Suppressor macrophage treated with lipopolysaccharide for 1 hour (primary cell): ENCODE measurements around the gene DDAH2.
A peak's percentile ranks its signal among the peaks of the same experiment; 100 is the strongest.

Experiments
- DNase-seq, 3 donors: peaks; one replicate each; pipeline ENCODE4 v3.0.0-alpha.2; 2020 to 2022

The DDAH2 gene

DNA sequence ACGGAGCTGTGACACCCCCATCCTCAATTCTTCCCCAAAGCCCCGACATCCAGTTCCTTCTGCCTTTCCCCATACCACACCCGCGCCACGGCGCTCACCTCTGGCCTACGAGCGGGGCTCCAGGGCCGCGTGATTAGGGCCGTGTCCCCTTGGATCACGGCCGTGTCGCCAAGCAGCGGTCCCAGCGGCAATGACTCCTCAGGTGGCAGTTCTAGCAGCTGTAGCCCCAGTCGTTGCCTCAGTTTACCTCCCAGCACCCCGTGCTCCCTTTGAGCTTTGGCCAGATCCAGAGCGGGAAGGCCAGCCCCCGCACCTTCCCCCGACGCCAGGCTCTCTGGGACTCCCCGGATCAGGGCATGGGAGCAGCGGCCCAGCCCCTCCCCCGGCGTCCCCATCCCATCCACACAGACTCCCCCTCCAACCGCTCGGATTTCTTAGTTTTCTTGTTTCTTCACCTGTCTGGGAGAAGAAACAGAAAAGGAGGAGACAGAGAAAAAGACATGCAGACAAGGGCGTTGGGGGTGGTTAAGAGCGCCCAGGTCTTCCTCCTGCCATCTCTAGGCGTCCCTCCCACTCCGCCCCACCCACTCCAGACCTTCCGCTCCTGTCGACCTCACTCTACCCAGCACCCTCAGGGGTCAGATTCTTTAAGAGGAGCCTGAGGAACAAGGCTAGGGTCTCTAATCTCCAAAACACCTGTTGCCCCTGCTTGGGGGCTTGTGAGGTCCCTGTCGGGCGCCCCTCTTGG lies at the start of gene DDAH2:
Gene DDAH2, minus strand, starts transcription at position 533 of the 748 bp plus-strand sequence. Its CDS starts 138 bp downstream, at position 395.
- no peak for DNase-seq

DNA sequence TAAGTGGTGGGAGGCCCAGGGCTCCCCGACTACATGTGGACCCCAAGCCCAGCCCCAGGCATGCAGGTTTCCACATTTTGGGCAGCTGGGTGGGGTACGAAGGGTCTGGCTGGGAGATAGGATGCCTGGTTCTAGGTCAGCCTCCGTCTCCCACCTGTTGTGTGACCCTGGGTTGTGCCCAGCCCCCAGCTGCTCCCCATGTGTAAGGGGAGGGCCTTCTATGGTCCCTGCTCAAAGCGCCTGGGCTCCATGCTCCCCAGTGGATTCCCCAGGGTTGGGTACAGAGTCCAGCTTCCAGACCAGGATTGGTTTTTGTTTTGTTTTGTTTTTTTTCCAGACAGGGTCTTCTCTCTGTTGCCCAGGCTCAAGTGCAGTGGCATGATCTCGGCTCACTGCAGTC lies 49.1 kb upstream of the DDAH2 start:
- no peak for DNase-seq

GRCh38 chr6:31777667-31778050 lies 48.6 kb upstream of the DDAH2 start:
- no peak for DNase-seq

DNA sequence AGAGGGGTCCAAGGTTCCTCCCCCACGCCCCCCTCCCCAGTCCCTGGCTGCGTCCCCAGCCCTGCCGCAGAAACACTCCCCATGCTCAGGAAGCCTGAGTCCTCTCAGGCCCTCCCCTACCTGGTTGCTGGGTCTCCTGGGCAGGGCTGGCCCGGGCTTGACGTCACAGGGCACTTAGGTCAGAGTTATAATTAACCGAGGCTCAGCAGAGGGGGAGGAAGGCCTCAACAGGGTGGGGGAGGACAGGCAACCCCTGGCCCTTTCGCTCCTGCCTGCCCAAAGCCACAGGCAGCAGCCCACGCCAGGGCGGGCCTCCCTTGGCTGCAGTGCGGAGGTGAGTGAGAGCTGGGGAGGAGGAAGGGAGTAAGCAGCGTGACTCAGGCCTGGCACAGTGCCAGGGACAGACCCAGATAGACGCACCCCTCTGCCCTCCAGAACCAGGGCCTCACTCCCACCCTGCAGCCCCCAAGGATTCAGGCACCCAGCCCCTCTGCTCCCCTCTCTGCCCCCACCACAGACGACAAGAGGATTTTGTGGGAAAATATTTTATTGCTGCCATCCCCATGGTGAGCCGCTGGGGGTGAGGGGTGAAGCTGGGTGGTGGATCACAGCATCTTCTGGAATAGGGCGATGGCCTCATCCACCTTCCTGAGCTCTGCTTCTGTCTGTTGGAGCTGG lies 48.0 kb upstream of the DDAH2 start, which contains the start of gene VWA7:
Gene VWA7, minus strand, starts transcription at position 340 of the 678 bp plus-strand sequence. CDS start 549 bp downstream, outside the sequence.
- peak; percentile 82 to 90 (median 86) for DNase-seq

GRCh38 chr6:31776485-31776988 lies 47.4 kb upstream of the DDAH2 start:
- DNase-seq: no peak

GRCh38 chr6:31775633-31776484 lies 46.8 kb upstream of the DDAH2 start:
- DNase-seq: no peak

- DNase-seq: no peak
Measured at GRCh38 chr6:31775184-31775583, 46.1 kb upstream of the DDAH2 start.

DNA sequence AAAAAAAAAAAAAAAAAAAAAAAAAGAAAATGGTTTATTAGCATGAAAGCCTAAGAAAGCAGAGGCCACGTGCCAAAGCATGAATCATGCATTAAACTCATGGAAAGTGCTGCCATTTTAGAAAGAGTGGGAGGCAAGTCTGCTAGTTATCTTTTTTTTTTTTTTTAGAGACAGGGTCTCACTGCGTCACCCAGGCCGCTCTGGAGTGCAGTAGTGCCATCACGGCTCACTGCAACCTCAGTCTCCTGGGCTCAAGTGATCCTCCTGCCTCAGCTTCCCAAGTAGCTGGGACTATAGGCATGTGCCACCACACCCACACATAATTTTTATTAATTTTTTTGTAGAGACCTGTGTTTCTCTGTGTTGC lies 42.9 kb upstream of the DDAH2 start:
- peak in 2 of 3 donors; percentile 48 to 52 for DNase-seq

- DNase-seq: no peak
Measured at GRCh38 chr6:31770860-31771259, 41.8 kb upstream of the DDAH2 start.

DNA sequence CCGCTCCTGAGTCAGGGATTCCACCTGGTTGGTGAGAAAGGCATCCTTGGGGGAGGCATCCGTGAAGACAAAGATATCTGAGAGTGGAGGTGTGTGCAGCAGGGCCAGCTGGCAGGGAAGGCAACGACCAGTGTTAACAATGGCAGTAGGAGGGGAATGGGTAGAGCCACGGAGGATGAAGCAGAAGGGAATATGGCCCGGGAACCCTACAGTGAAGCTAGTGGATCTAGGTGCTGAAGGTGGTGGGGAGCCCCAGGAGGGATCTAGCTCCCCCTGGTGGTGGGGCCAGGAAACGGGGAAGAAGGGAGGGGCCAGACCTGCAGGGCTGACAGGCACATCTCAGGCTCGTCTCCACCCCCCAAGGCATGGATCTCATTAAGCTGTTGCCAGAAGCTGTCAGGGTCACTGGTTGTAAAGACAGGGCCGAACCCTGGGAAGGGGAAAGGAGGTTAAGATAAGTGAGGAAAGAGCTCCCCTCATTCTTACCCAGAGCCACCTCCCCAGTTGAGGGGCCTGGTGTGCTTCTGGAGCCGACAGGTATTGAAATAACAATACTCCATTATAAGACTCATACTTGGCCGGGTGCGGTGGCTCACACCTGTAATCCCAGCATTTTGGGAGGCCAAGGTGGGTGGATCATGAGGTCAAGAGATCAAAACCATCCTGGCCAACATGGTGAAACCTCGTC lies 40.7 kb upstream of the DDAH2 start:
- peak; percentile 76 to 90 (median 83) for DNase-seq

DNA sequence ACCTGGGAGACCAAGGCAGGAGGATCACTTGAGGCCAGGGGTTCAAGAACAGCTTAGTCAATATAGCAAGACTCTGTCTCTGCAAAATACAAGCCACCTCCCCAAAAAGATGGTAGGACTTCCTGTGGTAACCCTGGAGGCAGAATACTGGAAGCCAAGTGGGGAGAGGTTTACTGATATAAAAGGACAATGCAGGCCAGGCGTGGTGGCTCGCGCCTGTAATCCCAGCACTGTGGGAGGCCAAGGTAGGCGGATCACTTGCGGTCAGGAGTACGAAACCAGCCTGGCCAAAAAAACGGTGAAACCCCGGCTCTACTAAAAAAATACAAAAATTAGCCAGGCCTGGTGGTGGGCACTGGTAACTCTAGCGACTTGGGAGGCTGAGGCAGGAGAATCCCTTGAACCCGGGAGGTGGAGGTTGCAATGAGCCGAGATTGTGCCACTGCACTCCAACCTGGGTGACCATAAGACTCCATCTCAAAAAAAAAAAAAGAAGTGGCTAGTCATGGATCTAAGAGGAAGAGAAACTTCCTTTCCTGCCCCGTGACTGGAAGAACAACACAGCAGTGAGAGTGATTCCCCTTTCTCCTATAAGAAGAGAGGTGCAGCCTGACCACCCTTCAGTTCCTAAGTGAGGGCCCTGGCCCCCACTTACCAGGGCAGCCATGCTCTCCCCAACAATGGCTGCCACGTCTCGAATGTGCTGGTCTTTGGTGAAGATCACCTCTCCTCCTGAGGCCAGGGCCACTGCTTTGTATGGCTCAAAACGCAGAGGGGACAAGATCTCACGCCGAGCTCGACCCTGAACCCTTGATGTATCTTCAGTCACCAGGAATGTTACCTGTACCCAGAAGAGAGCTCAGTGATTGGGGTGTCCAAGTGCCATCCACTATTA lies 39.5 kb upstream of the DDAH2 start:
- peak; percentile 81 to 90 (median 86) for DNase-seq

DNA sequence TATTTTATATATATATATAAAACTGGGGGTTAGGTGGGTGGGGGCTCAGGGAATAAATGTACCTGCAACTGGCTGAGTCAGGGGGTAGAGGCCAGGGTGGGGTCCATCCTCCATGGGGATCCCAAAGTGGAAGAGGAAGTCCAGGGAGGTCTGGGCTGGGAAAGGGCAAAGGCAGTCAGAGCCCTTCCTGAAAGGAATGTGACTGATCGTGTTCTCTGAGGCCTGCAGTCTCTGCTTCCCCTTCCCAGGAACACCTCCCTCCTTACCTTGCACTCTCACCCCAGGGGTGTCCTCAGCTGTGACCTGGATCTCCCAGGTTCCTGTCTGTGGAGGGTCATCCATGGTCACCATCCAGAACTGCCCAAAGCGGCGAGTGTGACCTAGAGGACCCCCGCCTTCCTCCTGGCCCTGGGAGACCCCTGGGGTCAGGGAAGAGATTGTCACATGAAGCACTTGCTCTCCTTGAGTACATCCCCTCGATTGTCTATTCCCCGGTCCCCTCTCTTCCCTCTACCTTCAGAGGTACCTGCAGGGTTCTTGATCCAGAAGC lies 38.1 kb upstream of the DDAH2 start:
- peak in 2 of 3 donors; percentile 22 to 27 for DNase-seq

DNA sequence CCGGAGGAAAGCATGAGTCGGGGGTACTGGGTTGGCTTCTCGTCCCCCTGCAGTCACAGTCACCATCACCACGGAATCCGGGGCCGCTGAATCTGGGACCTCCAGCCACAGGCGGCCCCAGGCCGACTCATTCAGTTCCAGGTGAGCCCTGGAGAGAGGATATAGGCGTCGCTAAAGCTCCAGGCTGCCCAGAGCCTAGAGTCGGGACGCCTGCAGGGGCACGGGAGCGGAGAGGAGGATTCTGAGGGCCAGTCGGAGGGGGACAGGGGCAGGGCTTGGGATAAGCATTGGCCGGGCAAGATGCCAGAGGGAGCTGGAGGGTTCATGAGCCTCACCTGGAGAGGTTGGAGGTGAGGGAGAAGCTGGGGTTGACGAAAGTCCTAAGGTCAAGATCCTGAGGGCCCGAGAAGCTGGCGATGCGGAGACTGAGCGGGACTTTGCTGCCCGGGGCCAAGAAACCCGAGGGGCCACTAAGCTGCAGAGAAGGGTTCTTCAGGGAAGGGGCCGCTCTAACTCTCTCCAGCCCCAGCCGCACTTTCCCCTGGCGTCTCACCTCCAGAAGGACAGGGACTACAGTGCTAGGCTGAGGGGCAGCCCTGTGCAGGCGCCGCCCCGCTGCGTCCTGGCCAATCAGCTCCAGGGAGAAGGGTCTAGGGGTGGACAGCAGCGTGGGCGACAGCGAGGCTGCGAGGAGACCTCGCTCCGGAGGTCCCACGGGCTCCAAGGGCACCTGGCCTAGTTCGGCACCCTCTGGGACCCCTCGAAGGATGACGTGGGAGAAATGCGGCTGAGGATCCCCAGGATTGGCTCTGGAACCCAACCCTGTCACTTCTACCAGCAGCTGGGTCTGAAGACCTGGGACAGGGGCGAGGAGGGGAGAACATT lies 37.1 kb upstream of the DDAH2 start:
- no peak for DNase-seq

DNA sequence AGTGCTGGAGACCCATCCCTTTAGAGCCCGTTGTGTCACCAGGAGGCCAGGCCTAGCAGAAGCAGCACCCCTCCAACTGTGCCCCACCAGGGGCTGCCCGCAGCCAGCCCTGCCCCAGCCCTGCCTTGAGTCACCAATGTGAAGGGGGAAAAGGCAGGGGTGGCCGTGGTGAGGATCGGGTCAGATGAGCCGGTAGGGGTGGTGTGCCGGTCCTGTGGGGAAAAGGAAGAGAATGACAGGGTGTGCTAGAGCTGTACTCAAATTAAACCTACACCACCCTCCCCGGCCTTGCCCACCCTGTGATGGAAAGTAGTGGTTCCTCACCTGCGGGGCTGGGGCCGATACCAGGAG lies 36.4 kb upstream of the DDAH2 start:
- DNase-seq: no peak

GRCh38 chr6:31764198-31764597 lies 35.1 kb upstream of the DDAH2 start:
- no peak for DNase-seq

GRCh38 chr6:31763619-31763940 lies 34.5 kb upstream of the DDAH2 start:
- DNase-seq: no peak

GRCh38 chr6:31762878-31763618 lies 33.9 kb upstream of the DDAH2 start:
- no peak for DNase-seq

DNA sequence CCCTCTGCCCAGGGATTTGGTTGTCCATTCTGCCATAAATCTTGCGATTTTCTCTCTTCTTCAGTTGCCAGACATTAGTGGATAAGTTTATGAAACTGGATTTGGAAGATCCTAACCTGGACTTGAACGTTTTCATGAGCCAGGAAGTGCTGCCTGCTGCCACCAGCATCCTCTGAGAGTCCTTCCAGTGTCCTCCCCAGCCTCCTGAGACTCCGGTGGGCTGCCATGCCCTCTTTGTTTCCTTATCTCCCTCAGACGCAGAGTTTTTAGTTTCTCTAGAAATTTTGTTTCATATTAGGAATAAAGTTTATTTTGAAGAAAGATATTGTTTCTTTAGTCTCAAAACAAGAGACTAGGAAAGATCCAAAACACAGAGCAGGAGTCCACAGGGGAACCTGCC lies 33.3 kb upstream of the DDAH2 start, which contains the start of gene SAPCD1:
Gene SAPCD1, plus strand, starts transcription at position 301 of the 400 bp plus-strand sequence. CDS start 399 bp downstream, outside the sequence.
- DNase-seq: no peak

GRCh38 chr6:31761343-31761742 lies 32.2 kb upstream of the DDAH2 start:
- DNase-seq: no peak
